ENCODE data around the gene ZNF574.

ZNF574 gene

DNA sequence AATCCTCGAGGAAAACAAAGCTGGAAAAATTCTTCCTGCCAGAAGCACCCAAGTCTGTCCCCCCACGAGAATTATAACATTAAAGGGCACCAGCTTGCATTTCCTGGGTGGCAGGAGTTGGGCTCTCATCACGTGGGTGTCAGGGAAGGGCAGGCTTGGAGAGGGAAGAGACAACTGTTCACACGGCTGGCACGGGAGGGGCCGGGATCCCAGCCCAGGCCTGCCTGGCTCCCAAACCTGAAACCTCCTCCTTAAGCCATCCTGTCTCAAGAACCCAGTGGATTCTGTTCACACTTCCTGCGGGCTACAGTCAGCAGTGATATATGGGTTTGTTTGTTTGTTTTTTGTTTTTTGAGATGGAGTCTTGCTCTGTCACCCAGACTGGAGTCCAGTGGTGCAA lies 18.1 kb upstream of the ZNF574 start:
- DNase-seq = no peak

DNA sequence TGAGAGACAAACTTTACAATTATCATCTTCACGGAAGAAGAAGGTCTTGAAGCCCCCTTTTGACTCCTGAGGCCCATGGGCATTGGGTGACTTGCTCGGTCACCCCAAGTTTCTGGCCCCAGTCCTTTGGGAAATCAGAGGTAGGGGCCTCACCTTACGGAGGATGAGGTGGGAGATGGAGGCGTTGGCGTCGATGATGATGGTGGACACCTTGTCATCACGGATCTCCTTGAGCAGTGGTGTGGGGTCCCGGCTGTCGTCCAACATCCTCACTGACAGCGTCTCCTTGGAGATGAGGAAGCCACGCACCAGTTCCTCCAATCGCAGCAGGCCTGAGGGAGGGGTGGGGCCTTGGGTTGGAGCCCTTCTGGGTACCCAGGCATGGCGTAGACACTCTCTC lies 16.8 kb upstream of the ZNF574 start:
- no peak for DNase-seq

DNA sequence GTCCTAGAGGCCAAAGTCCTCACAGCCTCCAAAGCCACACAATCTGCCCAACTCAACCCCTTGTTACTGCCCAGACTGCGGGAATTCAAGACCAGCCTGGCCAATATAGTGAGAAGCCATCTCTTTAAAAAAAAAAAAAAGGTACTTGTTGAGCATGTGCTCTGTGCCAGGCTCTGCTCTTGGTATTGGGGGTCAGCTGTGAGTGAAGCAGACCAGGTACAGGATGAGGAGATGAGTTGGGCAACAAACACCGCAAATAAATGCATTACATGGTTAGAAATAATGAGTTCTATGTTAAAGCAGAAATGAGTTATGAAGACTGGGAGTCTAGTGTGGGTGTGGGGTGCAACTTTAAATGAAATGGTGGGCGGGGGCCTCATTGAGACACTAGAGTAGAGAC lies 15.8 kb upstream of the ZNF574 start:
- DNase-seq = no peak

DNA sequence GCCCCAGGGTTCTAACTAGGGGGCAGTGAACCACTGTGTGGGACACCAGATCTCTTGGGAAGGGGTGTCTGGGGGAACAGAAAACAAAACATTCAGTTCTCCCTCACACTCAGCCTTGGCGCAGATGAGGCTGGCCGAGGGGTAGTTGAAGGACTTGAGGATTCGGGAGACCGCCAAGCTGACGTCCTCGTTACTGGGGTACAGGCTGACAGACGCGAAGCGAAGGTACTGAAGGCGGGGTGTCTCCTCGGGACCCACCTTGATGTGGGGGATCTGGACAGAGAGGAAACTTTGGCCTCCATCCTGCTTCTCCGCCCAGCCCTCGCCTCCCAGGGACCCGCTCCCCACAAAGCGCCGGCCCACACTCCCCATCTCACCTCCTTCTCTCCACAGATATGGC lies 13.6 kb upstream of the ZNF574 start:
- DNase-seq = no peak

DNA sequence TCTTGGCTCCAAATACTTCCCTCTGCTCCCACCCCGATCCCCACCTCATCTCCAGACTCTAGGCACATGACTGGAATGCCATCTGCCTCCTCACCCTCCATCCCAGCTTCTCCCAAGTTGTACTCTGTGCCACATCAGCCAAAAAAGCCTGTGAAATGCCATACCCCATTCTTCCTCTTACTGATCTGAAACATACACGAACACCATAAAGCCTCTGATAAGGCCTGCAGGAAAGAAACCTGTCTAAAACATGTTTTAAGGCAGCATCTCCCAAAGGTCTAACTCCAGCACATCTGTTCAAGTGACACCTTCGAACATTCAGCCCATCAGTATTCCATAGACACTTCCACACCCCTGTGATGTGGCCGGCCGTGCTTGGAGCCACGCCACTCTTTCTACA lies 11.5 kb upstream of the ZNF574 start:
- no peak for DNase-seq

DNA sequence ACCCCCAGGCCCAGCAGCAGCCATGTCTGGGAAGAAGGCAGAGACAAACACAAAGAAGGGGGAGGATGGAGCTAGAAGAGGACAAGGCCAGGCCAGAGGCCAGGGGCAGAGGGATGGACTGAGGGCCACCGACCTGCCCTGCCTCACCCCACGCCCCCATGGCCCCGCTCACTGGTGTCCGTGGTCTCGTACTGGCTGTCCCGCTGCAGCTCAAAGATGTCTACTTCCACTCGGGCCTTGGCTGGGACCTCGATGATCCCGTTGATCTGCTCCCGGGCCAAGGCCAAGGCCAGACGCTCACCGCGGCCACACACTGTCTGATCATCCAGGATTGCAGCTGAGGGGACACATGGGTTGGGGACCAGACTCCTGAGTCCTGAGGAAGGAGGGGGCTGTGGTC lies 10.9 kb upstream of the ZNF574 start:
- DNase-seq = no peak

DNA sequence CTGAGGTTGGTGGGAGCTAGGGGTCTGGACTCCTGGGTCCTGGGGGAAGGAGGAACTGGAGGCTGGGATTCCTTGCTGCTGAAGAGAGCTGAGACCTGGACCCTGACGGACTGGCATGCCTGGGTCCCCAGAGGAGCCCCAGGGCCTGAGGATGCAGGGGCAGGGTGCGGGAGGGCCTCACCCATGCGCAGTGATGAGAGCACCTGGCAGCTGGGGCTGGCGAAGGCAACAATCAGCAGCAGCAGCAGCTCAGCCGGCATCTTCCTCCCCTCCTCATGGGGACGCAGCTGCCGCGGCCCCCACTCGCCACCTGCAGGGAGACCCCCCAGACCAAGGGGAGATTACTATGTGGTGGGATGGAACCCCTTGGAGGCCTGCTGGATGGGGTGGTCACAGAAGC lies 10.5 kb upstream of the ZNF574 start:
- DNase-seq = no peak

DNA sequence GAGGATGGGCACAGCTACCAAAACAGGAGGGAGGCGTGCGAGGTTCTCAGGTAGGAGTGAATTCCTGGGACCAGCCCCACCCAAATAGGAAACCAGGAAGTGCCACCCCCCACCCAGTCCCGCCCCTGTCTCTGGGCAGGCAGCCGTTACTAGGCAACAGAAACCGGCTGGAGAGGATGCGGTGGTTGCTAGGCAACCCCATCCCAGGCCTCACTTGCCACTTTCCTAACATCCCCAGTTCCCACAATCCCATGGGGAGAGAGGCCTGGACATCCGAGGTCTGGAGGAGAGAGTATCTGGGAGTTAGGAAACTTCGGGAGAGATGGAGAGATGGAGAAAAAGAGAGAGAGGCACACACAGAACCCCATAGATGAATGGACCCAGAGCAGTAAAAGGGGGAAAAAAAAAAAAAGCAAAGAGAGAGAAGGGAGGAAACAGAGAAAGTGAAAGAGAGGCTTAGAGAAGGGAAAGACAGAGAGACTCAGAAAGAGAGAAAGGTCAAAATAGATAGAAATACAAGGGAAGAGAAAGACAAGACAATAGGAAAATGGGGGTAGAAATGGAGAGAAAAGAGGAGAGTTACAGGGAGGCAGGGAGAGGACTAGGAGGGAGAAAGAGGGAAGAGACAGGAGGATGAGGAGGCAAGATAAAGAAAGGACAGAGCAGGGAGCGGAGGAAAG lies 9.8 kb upstream of the ZNF574 start:
- DNase-seq = peak; percentile 46 to 62

DNA sequence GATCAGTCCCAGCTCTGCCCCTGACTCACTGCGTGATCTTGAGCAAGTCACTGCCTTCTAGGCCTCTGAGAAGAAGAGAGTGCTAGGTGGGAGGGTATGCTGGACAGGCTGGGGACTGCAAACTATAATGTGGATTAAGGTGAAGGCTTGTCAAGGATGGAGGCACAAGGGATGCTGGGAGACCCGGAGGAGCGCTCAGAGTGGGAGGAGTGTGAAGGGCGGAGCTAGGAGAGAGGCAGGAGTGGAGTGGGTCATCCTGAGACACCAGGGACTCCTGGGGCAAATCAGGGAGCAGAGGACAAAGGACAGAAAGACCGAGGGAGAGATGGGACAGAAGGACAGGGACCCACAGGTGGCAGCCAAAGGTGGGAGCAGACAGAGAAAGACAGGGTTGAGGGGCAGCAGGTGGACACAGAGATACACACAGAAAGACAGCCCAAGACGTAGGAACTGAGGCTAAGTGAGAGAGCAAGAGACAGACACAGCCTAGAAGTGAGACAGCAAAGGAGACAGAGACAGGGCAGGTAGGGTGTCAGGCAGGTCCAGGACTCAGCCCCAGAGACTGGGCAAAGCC lies 8.6 kb upstream of the ZNF574 start:
- DNase-seq = no peak

DNA sequence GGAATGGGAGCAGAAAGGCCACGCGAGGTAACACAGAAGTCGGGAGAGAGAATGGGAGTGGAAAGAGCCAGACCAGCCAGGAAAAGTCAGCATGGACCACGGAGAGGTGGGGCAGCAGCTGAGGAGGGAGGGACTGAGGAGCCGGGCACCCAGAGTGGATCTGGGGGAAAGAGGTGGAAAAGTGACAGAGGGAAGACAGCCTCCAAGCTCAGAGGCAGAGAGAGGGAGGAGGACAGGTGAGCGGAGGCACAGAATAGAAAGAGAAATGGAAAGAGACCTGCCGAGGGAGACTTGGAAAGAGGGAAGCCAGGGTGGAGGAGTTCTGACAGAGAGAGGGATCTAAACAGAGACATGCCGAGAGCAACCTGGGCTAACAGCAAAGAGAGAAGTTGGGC lies 7.6 kb upstream of the ZNF574 start:
- DNase-seq = no peak

DNA sequence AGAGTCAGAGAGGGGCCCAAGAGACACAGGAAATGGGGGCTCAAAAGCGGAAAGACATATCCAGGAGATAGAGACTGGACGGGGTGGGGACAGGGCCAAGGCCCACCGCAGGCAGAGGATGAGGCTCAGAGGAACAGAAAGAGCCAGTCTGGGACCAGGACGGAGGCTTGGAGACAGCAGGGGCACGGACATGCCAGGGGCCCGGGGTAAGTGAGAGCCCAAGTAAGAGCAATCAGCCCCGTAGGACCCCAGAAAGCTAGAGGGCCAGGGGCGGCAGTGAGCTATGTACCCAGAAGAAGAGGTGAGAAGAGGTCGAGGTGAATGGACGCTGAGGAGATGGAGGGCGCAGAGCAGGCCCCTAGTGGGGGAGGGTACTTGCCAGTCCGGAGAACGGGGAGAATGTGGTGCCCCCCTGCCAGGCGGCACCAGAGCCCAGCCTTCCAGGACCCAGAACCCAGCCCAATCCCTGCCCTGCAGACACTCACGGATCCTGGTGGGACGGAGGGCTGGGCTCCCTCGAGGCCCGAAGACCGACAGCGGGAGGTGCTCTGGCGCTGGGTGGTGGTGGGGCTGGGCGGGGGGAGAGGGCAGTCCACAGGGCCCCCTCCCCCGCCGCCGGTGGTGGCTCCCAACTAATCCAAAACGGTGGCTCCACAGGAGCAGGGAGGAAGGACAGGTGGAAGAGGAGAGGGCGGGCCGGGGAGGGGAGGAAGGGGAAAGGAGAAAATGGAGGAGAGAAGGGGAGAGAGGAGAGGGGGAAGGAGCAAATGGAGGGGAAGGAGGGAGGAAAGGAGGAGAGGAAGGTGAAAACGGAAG lies 7.0 kb upstream of the ZNF574 start:
- no peak for DNase-seq

DNA sequence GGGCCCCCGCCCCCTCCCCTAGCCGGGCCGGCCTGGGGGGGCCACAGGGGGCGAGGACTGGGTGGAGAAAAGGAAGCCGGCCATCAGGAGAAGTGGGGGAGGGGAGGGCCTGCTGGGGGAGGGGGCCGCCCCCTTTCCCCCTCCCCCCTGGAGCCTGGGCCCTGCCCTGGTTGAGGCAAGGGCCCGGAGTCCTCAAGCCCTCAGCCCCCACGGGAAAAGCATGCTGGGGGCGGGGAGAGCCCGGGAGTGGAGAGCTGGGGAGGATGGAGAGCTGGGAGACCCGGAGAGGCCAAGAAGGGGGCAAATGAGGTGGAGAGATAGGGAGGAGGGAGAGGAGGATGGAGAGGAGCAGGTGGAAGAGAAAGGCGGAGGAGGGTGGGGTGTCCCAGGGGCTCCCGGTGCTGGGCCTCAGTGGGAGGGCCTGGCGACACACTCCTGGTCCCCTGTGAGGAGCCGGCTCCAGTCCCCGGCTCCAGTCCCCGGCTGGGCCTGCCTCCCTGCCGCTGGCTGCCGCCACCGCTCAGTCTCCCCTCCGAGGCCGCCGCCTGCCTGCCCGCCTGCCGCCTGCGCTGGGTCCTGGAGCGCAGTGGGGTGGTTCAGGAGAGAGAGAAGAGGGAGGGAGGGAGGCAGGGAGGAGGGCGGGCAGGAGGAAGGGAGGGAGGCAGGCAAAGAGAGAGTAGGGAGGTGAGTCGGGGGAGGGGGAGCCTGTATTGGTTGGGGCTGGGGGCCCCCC lies 6.2 kb upstream of the ZNF574 start, which contains the start of gene GRIK5:
TSS of gene GRIK5 (minus strand) at position 588 of the 733 bp plus-strand sequence. CDS start 4,436 bp downstream, outside the sequence.
- DNase-seq = no peak

DNA sequence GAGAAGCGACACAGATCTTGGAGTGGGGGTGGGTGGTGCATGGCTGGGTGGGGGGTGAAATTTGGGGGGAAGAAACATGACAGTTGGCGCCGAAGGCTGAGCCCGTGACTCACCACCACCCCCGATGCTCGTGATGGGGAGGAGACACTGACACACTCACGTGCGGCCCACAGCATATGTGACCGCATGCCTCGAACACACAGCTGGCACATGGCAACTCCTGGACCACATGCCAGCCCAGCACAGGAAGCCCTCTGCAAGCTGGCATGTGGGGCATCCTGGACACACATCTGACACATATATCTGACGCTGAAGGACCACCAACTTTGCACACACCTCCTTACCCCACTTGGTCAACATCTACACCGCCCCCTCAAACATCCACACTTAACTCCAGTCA lies 4.7 kb upstream of the ZNF574 start:
- DNase-seq = no peak

DNA sequence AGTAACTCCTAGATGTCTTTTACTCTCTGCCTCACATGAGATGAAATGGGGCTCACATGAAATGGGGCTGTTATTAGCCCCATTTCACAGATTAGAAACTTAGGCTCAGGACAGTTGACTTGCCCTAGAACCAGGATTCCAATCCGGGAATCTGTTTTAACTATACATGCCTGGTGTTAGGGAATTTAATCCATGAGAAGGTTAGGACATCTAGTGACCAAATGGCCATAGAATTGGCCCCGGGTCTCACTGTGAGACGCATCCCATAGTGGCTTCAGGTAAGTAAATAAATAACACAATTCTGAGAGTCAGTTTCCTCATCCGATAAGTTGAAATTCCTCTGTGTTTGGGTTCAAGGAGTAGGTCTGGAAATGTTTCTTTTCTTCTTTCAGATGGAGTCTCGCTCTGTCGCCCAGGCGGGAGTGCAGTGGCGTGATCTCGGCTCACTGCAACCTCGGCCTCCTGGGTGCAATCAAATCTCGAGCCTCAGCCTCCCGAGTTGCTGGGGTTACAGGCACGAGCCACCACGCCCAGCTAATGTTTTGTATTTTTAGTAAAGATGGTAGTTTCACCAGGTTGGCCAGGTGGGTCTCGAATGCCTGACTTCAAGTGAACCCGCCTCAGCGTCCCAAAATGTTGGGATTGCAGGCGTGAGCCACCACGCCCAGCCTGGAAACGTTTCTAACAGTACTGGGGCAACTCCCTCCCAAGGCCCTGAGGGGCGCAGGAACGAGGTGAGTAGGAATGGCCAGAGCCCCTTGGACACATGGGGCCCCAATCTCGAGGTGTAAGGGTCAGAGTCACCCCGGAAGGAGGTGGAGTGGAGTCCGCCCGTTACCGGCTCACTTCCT lies 1.2 kb upstream of the ZNF574 start:
- no peak for DNase-seq

DNA sequence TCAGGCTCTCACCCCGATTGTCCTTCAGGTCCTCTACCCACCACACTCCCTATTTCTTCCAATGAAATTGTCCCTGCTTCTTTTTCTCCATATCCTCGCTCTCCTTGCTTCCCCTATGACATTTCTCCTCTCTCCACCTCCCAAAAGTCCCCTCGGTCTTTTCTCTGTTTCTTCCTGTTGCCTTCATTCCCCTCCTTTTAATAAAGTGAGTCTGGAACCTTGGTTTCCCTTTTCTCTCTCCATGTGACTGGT lies 676 bp upstream of the ZNF574 start:
- no peak for DNase-seq

DNA sequence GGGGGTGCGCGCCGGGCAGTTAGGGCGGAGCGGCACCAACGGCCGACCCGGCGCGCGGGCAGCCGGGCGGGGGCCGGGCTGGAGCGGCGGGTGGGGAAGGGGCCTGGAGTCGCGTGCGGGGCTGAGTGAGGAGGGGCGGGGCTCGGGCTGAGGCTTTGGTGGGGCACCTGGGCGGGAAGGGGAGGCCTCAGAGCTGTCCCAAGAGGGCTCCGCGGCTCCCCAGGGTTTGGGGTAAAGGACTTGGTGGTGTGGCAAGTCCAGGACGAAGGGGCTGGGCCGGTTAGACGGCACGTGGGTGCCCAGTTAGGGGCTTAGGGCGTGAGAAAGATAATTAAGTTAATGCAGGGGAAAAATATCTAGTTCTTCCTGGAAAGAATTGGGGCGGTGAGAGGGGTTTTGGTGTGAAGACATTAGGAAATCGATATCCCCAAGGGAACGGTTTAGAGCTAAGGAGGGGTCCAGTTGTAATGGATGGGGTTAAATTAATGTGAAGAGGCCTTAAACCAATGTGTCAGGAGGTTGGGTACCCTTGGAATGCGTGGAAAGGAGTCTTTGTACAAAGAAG lies 496 bp downstream of the ZNF574 start:
- DNase-seq = no peak

DNA sequence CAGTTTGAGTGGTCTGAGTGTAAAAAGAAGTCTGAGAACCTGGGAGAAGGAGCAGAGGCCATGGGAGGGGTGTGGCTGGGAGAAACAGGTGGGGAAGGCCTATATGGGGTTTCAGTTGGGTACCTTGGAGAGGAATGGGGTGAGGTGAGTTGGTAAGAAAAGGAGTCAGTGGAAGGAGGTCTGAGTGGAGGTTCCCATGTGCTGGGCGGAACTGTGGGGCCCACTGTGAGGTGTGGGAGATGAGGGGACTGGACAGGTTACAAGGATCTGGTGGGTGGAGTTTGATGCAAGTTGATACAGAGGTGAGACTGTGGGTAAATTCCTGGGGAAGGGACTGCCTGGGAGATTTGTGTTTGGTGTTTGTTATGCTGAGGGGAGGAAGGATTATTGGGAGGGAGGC lies 2.1 kb downstream of the ZNF574 start:
- DNase-seq = no peak

DNA sequence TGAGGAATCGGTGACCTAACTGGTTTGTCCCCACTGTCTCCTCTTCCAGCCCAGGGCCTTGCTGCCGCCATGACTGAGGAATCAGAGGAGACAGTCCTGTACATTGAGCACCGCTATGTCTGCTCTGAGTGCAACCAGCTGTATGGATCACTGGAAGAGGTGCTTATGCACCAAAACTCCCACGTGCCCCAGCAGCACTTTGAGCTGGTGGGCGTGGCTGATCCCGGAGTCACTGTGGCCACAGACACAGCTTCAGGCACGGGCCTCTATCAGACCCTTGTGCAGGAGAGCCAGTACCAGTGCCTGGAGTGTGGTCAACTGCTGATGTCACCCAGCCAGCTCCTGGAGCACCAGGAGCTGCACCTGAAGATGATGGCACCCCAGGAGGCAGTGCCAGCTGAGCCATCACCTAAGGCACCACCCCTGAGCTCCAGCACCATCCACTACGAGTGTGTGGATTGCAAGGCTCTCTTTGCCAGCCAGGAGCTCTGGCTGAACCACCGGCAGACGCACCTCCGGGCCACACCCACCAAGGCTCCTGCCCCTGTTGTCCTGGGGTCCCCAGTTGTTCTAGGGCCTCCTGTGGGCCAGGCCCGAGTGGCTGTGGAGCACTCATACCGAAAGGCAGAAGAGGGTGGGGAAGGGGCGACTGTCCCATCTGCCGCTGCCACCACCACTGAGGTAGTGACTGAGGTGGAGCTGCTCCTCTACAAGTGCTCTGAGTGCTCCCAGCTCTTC lies 2.7 kb downstream of the ZNF574 start:
- no peak for DNase-seq

DNA sequence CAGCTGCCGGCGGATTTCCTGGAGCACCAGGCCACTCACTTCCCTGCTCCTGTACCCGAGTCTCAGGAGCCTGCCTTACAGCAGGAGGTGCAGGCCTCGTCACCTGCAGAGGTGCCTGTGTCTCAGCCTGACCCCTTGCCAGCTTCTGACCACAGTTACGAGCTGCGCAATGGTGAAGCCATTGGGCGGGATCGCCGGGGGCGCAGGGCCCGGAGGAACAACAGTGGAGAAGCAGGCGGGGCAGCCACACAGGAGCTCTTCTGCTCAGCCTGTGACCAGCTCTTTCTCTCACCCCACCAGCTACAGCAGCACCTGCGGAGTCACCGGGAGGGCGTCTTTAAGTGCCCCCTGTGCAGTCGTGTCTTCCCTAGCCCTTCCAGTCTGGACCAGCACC lies 3.3 kb downstream of the ZNF574 start:
- no peak for DNase-seq

DNA sequence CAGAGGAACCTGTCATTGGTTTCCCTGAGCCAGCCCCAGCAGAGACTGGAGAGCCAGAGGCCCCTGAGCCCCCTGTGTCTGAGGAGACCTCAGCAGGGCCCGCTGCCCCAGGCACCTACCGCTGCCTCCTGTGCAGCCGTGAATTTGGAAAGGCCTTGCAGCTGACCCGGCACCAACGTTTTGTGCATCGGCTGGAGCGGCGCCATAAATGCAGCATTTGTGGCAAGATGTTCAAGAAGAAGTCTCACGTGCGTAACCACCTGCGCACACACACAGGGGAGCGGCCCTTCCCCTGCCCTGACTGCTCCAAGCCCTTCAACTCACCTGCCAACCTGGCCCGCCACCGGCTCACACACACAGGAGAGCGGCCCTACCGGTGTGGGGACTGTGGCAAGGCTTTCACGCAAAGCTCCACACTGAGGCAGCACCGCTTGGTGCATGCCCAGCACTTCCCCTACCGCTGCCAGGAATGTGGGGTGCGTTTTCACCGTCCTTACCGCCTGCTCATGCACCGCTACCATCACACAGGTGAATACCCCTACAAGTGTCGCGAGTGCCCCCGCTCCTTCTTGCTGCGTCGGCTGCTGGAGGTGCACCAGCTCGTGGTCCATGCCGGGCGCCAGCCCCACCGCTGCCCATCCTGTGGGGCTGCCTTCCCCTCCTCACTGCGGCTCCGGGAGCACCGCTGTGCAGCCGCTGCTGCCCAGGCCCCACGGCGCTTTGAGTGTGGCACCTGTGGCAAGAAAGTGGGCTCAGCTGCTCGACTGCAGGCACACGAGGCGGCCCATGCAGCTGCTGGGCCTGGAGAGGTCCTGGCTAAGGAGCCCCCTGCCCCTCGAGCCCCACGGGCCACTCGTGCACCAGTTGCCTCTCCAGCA lies 4.2 kb downstream of the ZNF574 start:
- no peak for DNase-seq
